HepG2 (cell line): ENCODE results near the gene NFKBIA. TPM values are rescaled to one million over a fixed set of nuclear protein-coding genes. Genes with fewer than 3 reads are reported as not detected.

Experiments used
- CEBPG ChIP-seq: IDR thresholded peaks from 2 replicates; pipeline ENCODE4 v1.6.1; 2016
- DNMT1 ChIP-seq: sonication (generic); formaldehyde crosslinking; IDR thresholded peaks from 2 replicates; pipeline ENCODE4 v1.5.1; 2020; ENCODE audit warnings: mild to moderate bottlenecking, missing genetic modification reagents
- DPF2 ChIP-seq: sonication (generic); formaldehyde crosslinking; IDR thresholded peaks from 2 replicates; pipeline ENCODE4 v1.4.0; 2020; ENCODE audit warnings: mild to moderate bottlenecking, low read depth, missing genetic modification reagents, borderline replicate concordance
- HMG20A ChIP-seq: IDR thresholded peaks from 2 replicates; pipeline ENCODE4 v1.6.1; 2016; ENCODE audit warnings: borderline replicate concordance
- NFATC3 ChIP-seq: sonication (generic); formaldehyde crosslinking; IDR thresholded peaks from 2 replicates; pipeline ENCODE4 v1.5.1; 2020; ENCODE audit warnings: mild to moderate bottlenecking, missing genetic modification reagents
- STAG1 ChIP-seq: sonication (generic); formaldehyde crosslinking; IDR thresholded peaks from 2 replicates; pipeline ENCODE4 v1.4.0; 2020; ENCODE audit warnings: missing genetic modification reagents
- ZC3H13 ChIP-seq: sonication (generic); formaldehyde crosslinking; IDR thresholded peaks from 2 replicates; pipeline ENCODE4 v1.8.1; 2023; ENCODE audit warnings: mild to moderate bottlenecking, missing genetic modification reagents, moderate library complexity
- ZNF34 ChIP-seq: sonication (generic); formaldehyde crosslinking; IDR thresholded peaks from 2 replicates; pipeline ENCODE4 v1.4.0; 2020; ENCODE audit warnings: mild to moderate bottlenecking, missing genetic modification reagents, borderline replicate concordance
- ZNF619 ChIP-seq: sonication (generic); formaldehyde crosslinking; IDR thresholded peaks from 2 replicates; pipeline ENCODE4 v1.4.0; 2020; ENCODE audit warnings: mild to moderate bottlenecking, missing genetic modification reagents
- ZNF839 ChIP-seq: sonication (generic); formaldehyde crosslinking; IDR thresholded peaks from 2 replicates; pipeline ENCODE4 v1.4.0; 2020; ENCODE audit warnings: missing genetic modification reagents, mild to moderate bottlenecking, borderline replicate concordance
- polyA plus RNA-seq, 8 experiments: library from polyadenylated mRNA; depleted of rRNA in 3 of 8; stranded (reverse) in 7 of 8; unstranded in 1 of 8; fragments of >200 nt; fragmentation: Illumina TruSeq in 4 of 8; extraction: Trizol in 4 of 8; gene quantifications; 2 replicates each; pipeline versions ENCODE4 v1.2.1 to v1.2.3, GENCODE V29; 2011 to 2016; ENCODE audit warnings: low read depth in 4 of 8, missing spikeins in 1 of 8, mixed read lengths in 1 of 8; ENCODE audit not compliant: insufficient read depth in 1 of 8
- total RNA-seq, 5 experiments: library from RNA; depleted of rRNA; stranded (reverse); fragments of >200 nt; fragmentation: Illumina TruSeq; extraction: Trizol; gene quantifications; 2 replicates each; pipeline ENCODE4 v1.2.3, GENCODE V29; 2016; ENCODE audit warnings: low read depth in 1 of 5
- TF ChIP-seq, protein P1 (sequence below): sonication (generic); formaldehyde crosslinking; IDR thresholded peaks from 2 replicates; pipeline ENCODE4 v1.5.1; 2020; ENCODE audit warnings: mild to moderate bottlenecking, missing genetic modification reagents, moderate library complexity
- TF ChIP-seq, protein P2 (sequence below): sonication (generic); formaldehyde crosslinking; conservative IDR thresholded peaks from 2 replicates; pipeline ENCODE4 v1.4.0; 2020; ENCODE audit warnings: missing genetic modification reagents
- TF ChIP-seq, protein P3 (sequence below), 2 experiments: fragments of 450-650 bp in 1 of 2; sonication (generic) in 1 of 2; formaldehyde crosslinking; IDR thresholded peaks; 2 replicates each; pipeline versions ENCODE4 v1.5.0 to v1.8.0; 2020 to 2022; ENCODE audit warnings: mild to moderate bottlenecking in 1 of 2, missing genetic modification reagents in 1 of 2
- TF ChIP-seq, protein P4 (sequence below): sonication (generic); formaldehyde crosslinking; IDR thresholded peaks from 2 replicates; pipeline ENCODE4 v1.4.0; 2020; ENCODE audit warnings: low read depth, mild to moderate bottlenecking, missing genetic modification reagents
- TF ChIP-seq, protein P5 (sequence below): sonication (generic); formaldehyde crosslinking; IDR thresholded peaks from 2 replicates; pipeline ENCODE4 v1.8.1; 2022; ENCODE audit warnings: low read depth, mild to moderate bottlenecking, missing genetic modification reagents
- TF ChIP-seq, protein P6 (sequence below): fragments of 450-650 bp; IDR thresholded peaks from 2 replicates; pipeline ENCODE4 v1.6.1; 2016

Gene NFKBIA
- total and polyA plus RNA-seq, 2 of the 13 experiments (the other 11 are each of a cell fraction or from before 2014, with no cell fraction given): 197 to 319 TPM

DNA sequence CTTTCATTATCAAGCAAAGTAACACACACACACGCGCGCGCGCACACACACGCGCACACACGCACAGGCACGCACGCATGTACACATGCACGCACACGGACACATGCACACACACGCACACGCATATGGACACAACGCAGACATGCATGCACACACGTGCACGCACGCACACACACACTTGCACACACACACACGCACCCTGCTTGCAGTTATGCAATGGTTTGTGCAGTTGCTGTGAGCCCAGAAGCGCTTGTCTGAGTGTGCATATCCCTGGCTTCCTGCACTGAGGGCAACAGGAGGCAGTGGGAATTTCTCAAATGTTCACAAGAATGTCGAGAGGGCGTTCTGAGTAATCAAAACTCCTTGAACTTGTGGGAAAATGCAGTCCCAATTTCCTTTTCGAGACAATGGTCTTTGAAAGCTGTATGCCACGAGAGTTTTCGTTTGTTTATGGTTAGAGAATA lies 41.6 kb downstream of the NFKBIA start (continued):
- TF ChIP-seq, protein P1, sequence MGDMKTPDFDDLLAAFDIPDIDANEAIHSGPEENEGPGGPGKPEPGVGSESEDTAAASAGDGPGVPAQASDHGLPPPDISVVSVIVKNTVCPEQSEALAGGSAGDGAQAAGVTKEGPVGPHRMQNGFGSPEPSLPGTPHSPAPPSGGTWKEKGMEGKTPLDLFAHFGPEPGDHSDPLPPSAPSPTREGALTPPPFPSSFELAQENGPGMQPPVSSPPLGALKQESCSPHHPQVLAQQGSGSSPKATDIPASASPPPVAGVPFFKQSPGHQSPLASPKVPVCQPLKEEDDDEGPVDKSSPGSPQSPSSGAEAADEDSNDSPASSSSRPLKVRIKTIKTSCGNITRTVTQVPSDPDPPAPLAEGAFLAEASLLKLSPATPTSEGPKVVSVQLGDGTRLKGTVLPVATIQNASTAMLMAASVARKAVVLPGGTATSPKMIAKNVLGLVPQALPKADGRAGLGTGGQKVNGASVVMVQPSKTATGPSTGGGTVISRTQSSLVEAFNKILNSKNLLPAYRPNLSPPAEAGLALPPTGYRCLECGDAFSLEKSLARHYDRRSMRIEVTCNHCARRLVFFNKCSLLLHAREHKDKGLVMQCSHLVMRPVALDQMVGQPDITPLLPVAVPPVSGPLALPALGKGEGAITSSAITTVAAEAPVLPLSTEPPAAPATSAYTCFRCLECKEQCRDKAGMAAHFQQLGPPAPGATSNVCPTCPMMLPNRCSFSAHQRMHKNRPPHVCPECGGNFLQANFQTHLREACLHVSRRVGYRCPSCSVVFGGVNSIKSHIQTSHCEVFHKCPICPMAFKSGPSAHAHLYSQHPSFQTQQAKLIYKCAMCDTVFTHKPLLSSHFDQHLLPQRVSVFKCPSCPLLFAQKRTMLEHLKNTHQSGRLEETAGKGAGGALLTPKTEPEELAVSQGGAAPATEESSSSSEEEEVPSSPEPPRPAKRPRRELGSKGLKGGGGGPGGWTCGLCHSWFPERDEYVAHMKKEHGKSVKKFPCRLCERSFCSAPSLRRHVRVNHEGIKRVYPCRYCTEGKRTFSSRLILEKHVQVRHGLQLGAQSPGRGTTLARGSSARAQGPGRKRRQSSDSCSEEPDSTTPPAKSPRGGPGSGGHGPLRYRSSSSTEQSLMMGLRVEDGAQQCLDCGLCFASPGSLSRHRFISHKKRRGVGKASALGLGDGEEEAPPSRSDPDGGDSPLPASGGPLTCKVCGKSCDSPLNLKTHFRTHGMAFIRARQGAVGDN (CRISPR knock-in tag): peak; percentile 56
- TF ChIP-seq ZNF619 (CRISPR knock-in tag) (peak; percentile 74; the same call in 1 of the 2 replicates), STAG1 (no peak), CEBPG (CRISPR knock-in tag) (peak; percentile 80), ZNF34 (no peak), HMG20A (CRISPR knock-in tag) (no peak), DPF2 (CRISPR knock-in tag) (peak; percentile 79), ZNF839 (CRISPR knock-in tag) (peak; percentile 88; the same call in 1 of the 2 replicates), DNMT1 (CRISPR knock-in tag) (peak; percentile 82; the same call in 1 of the 2 replicates), NFATC3 (CRISPR knock-in tag) (no peak), ZC3H13 (CRISPR knock-in tag) (peak; percentile 53; the same call in 1 of the 2 replicates)
- TF ChIP-seq, protein P2, sequence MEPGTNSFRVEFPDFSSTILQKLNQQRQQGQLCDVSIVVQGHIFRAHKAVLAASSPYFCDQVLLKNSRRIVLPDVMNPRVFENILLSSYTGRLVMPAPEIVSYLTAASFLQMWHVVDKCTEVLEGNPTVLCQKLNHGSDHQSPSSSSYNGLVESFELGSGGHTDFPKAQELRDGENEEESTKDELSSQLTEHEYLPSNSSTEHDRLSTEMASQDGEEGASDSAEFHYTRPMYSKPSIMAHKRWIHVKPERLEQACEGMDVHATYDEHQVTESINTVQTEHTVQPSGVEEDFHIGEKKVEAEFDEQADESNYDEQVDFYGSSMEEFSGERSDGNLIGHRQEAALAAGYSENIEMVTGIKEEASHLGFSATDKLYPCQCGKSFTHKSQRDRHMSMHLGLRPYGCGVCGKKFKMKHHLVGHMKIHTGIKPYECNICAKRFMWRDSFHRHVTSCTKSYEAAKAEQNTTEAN (CRISPR knock-in tag): peak; percentile 99
- TF ChIP-seq, protein P3, sequence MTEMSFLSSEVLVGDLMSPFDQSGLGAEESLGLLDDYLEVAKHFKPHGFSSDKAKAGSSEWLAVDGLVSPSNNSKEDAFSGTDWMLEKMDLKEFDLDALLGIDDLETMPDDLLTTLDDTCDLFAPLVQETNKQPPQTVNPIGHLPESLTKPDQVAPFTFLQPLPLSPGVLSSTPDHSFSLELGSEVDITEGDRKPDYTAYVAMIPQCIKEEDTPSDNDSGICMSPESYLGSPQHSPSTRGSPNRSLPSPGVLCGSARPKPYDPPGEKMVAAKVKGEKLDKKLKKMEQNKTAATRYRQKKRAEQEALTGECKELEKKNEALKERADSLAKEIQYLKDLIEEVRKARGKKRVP (CRISPR knock-in tag; IDR thresholded peaks at IDR 0.05): 0 out of 4 replicates have a peak, but pooled peaks of 1 of the 2 experiments have one; percentile 28
- TF ChIP-seq, protein P4, sequence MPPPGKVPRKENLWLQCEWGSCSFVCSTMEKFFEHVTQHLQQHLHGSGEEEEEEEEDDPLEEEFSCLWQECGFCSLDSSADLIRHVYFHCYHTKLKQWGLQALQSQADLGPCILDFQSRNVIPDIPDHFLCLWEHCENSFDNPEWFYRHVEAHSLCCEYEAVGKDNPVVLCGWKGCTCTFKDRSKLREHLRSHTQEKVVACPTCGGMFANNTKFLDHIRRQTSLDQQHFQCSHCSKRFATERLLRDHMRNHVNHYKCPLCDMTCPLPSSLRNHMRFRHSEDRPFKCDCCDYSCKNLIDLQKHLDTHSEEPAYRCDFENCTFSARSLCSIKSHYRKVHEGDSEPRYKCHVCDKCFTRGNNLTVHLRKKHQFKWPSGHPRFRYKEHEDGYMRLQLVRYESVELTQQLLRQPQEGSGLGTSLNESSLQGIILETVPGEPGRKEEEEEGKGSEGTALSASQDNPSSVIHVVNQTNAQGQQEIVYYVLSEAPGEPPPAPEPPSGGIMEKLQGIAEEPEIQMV: 0 out of 2 replicates have a peak, but pooled peaks have one; percentile 46
- TF ChIP-seq, protein P5, sequence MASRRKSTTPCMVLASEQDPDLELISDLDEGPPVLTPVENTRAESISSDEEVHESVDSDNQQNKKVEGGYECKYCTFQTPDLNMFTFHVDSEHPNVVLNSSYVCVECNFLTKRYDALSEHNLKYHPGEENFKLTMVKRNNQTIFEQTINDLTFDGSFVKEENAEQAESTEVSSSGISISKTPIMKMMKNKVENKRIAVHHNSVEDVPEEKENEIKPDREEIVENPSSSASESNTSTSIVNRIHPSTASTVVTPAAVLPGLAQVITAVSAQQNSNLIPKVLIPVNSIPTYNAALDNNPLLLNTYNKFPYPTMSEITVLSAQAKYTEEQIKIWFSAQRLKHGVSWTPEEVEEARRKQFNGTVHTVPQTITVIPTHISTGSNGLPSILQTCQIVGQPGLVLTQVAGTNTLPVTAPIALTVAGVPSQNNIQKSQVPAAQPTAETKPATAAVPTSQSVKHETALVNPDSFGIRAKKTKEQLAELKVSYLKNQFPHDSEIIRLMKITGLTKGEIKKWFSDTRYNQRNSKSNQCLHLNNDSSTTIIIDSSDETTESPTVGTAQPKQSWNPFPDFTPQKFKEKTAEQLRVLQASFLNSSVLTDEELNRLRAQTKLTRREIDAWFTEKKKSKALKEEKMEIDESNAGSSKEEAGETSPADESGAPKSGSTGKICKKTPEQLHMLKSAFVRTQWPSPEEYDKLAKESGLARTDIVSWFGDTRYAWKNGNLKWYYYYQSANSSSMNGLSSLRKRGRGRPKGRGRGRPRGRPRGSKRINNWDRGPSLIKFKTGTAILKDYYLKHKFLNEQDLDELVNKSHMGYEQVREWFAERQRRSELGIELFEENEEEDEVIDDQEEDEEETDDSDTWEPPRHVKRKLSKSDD (CRISPR knock-in tag): 0 out of 2 replicates have a peak, but pooled peaks have one; percentile 52
- TF ChIP-seq, protein P6, sequence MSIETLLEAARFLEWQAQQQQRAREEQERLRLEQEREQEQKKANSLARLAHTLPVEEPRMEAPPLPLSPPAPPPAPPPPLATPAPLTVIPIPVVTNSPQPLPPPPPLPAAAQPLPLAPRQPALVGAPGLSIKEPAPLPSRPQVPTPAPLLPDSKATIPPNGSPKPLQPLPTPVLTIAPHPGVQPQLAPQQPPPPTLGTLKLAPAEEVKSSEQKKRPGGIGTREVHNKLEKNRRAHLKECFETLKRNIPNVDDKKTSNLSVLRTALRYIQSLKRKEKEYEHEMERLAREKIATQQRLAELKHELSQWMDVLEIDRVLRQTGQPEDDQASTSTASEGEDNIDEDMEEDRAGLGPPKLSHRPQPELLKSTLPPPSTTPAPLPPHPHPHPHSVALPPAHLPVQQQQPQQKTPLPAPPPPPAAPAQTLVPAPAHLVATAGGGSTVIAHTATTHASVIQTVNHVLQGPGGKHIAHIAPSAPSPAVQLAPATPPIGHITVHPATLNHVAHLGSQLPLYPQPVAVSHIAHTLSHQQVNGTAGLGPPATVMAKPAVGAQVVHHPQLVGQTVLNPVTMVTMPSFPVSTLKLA: peak; percentile 80
